Stimulated activated CD8-positive, alpha-beta memory T cell treated with anti-CD3 and anti-CD28 coated beads, Interleukin-7, amount 100 ng/mL, for 24 hours (primary cell): Measurements from ENCODE around the gene INTS2.
"Not testable (repeated sequence)": the region's sequence is repeated elsewhere in the genome, so short reads cannot be mapped to it uniquely, and the experiment has no call there.

ENCODE experiments used
- DNase-seq: peaks from one replicate; pipeline ENCODE4 v3.0.0-alpha.2; 2020; ENCODE audit warnings: low read depth

The INTS2 gene

GRCh38 chr17:61887733-61888132, 40.0 kb downstream of the INTS2 start:
- DNase-seq, result not testable (repeated sequence)

DNA sequence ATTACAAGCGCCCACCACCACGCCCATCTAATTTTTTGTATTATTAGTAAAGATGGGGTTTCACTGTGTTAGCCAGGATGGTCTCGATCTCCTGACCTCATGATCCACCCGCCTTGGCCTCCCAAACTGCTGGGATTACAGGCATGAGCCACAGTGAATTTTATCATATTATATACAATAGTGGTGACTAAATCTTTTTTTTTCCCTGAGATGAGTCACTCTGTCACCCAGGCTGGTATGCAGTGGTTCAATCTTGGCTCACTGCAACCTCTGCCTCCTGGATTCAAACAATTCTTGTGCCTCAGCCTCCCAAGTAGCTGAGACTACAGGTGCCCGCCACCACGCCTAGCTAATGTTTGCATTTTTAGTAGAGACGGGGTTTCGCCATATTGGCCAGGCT, 41.9 kb downstream of the INTS2 start:
- DNase-seq, result not testable (repeated sequence)

DNA sequence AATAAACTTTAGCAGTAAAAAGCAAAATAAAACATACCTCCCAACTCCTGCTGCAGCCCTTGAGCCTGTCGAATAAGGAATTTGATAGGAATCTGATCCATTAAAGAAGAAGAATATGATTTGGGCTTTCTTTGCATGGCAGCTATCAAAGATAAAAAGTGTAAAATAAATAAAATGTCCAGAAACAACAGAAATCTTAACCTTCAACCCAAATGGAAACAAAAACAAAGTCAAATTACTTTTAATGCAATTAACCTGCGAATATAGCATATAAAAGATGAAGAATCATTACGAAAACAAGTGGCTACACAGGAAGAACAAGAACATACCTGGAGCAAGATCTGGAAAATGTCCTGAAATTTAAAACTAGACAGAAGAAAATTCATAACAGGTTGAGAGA, 42.9 kb downstream of the INTS2 start:
- DNase-seq, result no peak

DNA sequence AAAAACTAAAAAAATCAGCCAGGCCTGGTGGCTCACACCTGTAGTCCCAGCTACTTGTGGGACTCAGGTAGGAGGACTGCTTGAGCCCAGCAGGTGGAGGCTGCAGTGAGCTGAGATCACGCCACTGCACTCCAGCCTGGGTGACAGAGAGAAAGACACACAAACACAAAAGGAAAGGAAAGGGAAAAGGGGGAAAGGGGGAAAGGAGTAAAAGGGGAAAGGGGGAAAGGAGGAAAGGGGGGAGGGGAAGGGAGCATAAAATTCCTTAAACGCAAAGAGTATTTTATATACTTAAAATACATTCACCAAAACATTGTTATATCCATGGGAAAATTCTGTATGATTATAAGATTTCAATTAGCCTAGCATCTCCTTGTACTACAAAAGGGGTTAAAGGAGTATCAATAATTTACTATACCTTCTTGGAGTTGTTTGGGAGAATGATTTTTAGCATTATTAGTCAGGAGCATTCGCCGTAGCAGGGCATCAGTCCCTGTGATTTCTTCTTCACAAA, 47.1 kb downstream of the INTS2 start:
- no peak for DNase-seq

- no peak for DNase-seq
These were observed 48.7 kb downstream of the INTS2 start for GRCh38 chr17:61878984-61879612.

DNA sequence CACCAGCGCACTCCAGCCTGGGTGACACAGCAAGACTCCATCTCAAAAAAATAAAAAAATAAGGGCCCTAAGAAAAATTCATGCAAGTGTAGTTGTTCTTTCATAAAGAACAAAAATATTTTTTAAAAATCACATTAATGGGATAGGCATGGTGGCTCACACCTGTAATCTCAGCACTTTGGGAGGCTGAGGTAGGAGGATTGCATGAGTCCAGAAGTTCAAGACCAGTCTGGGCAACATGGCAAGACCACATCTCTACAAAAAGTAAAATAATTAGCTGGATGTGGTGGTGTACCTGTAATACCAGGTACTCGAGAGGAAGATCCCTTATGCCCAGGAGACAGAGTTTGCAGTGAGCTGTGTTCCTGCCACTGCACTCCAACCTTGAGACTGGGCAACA, 49.3 kb downstream of the INTS2 start:
- DNase-seq, result no peak

DNA sequence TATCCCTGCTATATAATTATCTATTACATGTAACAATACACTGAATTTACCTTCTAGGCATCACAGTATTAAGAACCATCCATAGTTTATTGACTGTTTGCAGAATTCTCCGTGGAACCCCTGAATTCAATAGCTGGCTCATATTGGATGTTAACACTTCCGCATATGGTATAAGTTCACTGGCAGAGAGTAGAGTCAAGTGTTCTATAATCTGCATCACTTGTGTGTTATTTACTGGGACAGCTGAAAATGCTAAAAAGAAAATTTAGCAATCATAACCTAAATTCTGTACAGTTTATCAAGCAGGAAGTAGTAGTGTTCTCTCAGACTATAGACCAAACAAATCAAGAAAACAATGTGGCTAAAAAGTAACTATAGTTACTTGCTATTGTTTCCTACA, 49.9 kb downstream of the INTS2 start:
- no peak for DNase-seq

GRCh38 chr17:61875804-61876203, 52.0 kb downstream of the INTS2 start:
- DNase-seq, result no peak

- DNase-seq, result no peak
These were observed 52.5 kb downstream of the INTS2 start for GRCh38 chr17:61875285-61875684.

- no peak for DNase-seq
These were observed 53.7 kb downstream of the INTS2 start for GRCh38 chr17:61874075-61874474.

DNA sequence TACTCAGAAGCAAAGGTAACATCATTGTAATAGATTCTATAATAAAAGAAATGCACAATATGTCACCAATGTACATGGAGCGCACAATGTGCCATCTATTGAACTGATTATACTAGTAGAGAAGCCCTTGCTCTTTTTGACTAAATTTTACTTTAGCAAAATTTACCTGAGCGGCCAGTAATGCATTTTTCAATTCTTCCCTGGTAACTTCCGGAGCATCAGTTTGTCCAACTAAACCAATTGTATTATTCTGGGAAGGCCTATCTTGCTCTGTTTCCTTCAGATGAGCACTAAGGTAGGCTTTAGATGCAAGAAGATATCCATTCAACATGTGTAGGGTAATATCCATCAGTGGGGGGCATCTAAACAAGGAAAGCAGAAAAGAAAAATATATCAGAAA, 55.7 kb downstream of the INTS2 start:
- DNase-seq, result no peak

- no peak for DNase-seq
These were observed 58.6 kb downstream of the INTS2 start for GRCh38 chr17:61869138-61869537.

GRCh38 chr17:61868074-61868473, 59.7 kb downstream of the INTS2 start:
- no peak for DNase-seq

DNA sequence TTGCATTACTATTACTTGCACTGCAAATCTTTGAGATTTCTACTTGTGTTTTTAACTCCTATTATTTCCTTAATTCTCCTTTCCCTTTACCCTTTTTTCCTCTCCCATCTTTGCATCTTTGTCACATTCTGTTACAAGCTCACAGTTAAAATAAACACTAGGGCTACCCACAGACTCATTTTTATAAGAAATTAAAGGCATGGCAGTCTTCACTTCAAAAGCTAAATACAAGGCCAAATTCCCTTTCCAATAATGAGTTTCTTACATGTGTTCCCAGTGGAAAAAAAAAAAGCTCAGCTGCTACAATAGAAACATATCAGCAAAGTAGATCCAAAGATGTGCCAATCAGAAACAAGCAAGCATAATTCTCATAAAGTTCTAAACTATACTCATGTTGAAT, 60.7 kb downstream of the INTS2 start:
- no peak for DNase-seq

DNA sequence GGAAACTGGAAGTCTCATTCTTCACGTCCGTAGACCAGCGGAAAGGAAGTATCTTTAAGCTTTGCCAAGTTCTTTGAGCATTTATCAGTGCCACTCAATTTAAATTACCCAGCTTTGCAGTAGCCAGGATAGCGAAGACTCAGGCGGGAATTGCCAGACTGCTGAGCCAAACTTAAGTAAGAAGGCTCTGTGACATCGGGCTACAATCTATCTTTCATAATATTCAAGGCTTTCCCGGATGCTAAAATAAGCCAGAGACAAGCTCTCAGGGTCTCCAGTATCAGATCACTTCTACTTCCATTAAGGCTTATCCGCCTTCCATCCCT, 64.0 kb downstream of the INTS2 start:
- no peak for DNase-seq

DNA sequence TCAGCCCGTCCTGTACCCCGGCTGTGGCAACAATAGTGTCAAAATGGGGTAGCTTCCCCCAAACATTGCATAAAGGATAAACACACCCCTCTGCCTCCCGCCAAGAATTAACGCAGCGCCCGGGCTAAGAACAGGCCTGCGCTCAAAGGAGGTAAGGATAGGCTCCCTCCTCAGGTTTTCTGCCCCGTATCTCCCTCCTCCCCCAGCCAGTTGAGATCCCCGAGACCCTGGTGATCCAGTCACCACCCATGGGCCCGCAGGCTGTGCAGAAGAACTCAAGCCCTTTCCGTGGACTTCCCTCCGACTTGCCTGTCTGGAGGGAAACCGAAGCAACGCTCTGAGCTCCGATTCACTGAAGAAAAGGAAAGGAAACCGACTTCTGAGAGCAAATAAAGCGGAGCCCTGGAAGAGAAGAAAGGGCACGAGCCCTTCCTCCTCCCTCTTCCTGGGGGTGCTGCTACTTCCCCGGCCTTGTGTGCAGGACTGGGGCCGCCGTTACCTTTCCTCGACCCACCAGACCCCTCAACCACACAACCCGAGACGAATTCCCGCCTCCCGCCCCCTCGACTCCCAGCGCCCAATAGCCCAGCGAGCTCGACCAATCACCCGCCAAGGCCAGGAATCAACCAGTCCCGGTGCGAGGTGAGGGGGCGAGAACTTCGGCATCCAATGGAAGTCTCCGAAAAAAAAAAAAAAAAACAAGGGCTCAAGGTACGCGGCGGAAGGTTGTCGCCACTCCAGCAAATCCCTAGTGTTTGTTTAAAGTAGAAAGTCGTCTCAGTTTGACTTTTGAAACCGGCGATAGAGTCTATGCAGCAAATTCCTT, 64.6 kb downstream of the INTS2 start, which contains the start of gene BRIP1:
Gene BRIP1, minus strand, starts transcription at position 554 of the 826 bp plus-strand sequence. CDS start 1,989 bp downstream, outside the sequence.
- peak; percentile 80 for DNase-seq

DNA sequence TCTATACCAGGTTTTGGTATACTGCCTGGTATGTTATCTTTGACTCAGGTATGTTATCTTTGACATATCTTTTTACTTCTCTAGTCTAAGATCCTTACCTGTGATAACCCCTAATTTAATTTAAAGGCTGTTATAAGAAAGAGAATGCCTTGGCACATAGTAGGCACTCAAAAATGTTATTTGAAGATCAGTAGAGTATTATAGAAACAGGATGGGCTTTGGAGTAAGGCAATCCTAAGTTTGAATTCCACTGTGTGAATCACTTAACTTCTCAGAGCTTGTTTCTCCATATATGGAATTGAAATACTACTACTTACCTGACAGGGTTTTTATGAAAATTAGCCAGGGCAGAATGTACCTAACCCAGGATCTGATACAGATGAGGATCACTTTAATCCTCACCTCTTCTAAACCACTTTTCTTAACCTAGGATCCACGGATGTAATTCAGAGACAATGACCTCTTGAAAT, 65.6 kb downstream of the INTS2 start:
- DNase-seq, result no peak

- not testable (repeated sequence) for DNase-seq
These were observed 67.4 kb downstream of the INTS2 start for GRCh38 chr17:61860397-61860796.

DNA sequence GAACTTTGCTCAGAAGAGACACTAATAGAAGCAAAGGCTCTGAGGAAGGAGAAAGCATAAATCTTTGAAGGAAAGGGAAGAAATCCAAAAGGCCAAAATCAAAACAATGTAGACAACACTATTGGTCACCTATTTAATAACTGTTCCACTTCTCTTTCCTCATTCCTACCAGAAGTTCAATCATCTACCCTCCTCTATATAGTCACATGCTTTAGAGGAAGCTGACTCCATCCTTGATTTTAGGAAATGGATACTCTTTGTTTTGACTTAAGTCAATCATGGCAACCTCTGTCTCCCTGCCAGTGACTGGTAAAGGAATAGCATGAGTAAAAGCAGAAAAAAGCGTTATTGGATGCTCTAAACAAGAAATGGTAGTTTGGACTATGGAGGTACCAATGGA, 71.7 kb downstream of the INTS2 start:
- DNase-seq, result no peak

DNA sequence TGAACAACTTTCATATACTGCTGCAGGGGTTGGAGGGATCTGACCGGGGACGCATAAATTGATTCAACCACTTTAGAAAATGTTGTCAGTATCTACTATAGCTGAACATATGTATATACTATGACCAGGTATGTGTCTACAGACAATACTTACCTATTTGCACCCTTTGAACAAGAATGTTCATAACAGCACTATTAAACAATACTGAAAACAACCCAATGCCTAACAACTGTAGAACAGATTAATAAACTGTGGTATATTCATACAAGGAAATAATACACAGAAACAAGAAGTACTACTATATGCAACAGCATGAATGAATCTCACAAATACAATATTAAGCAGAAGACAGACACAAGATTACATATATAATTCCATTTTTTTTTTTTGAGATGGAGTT, 74.9 kb downstream of the INTS2 start:
- DNase-seq, result no peak

GRCh38 chr17:61849674-61850073, 78.1 kb downstream of the INTS2 start:
- no peak for DNase-seq

DNA sequence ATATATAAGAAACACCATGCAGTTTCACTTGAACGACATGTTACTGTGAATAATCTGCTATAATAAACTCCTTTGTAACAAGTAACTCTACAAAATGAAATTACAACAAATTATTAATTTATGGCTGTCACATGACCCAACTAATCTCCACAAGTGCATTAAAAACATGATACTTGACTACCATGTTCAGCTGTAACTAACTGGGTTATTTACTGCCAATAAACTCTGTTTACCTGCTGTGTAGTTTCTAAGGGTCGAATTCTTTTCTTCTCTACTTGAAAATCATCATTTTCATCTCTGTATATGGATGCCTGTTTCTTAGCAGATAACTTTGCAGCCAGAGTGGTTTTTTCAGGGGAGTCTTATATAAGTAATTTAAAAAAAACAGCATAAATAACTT, 78.9 kb downstream of the INTS2 start:
- no peak for DNase-seq

DNA sequence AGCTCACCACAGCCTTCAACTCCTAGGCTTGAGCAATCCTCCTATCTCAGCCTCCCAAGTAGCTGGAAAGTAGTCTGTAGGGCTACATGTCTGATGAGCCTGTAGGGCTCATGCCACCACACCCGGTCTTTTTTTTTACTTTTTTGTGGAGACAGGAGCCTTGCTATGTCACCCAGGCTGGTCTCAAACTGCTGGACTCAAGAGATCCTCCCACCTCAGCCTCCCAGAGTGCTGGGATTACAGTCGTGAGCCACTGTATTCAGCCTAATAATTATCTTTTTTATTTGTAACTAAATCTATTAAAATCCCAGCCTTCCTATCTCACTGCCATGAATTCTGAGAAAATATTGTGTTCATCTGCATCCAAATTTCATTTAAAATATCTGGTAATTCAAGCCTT, 79.5 kb downstream of the INTS2 start:
- DNase-seq, result no peak
